MCF 10A (cell line): Measurements from ENCODE around the gene RNF220. TPM values are rescaled to one million over a fixed set of nuclear protein-coding genes. Genes with fewer than 3 reads are reported as not detected.

ENCODE experiments used
- BruUV-seq: library from RNA; stranded (reverse); fragments of 400-500 nt; replicated peaks from 2 replicates; lab custom pipeline; 2021; lab: Mats Ljungman, UMichigan
- CTCF ChIA-PET: fragments of 300-600 bp; sonication (Branson Sonifier 250); formaldehyde crosslinking; extraction: SDS; loops from one replicate; lab custom pipeline; 2021; ENCODE audit warnings: antibody characterized with exemption, inconsistent platforms; lab: Yijun Ruan, JAX
- POLR2A ChIA-PET: fragments of 300-600, 350-650 bp; sonication (Branson Sonifier 250); formaldehyde crosslinking; extraction: SDS; loops from one replicate; lab custom pipeline; 2020; ENCODE audit warnings: antibody characterized with exemption, inconsistent platforms; lab: Yijun Ruan, JAX
- DNase-seq: peaks from one replicate; pipeline ENCODE4 v3.0.0-alpha.2; 2018; ENCODE audit not compliant: unreplicated experiment
- H3K27ac Mint-ChIP-seq: one replicate; pipeline ENCODE4 v1.8.0; 2022; ENCODE audit warnings: mild to moderate bottlenecking, low read depth, mixed read lengths; ENCODE audit not compliant: unreplicated experiment
- H3K27me3 Mint-ChIP-seq: one replicate; pipeline ENCODE4 v1.8.0; 2022; ENCODE audit warnings: mixed read lengths; ENCODE audit not compliant: insufficient read depth, unreplicated experiment
- H3K36me3 Mint-ChIP-seq: one replicate; pipeline ENCODE4 v1.8.0; 2022; ENCODE audit warnings: mild to moderate bottlenecking, moderate library complexity, mixed read lengths; ENCODE audit not compliant: insufficient read depth, unreplicated experiment
- H3K4me1 Mint-ChIP-seq: one replicate; pipeline ENCODE4 v1.8.0; 2022; ENCODE audit warnings: mixed read lengths; ENCODE audit not compliant: insufficient read depth, unreplicated experiment
- H3K4me3 Mint-ChIP-seq: one replicate; pipeline ENCODE4 v1.8.0; 2022; ENCODE audit warnings: mild to moderate bottlenecking, moderate library complexity, mixed read lengths; ENCODE audit not compliant: unreplicated experiment
- H3K9me3 Mint-ChIP-seq: one replicate; pipeline ENCODE4 v1.8.0; 2022; ENCODE audit warnings: mixed read lengths; ENCODE audit not compliant: unreplicated experiment
- CTCF ChIP-seq: fragments of 200-600 bp; IDR thresholded peaks from one replicate; pipeline ENCODE4 v1.8.0; 2022; ENCODE audit warnings: antibody characterized with exemption, mild to moderate bottlenecking; ENCODE audit not compliant: unreplicated experiment
- intact Hi-C: fragments of 100-400 bp; cut with micrococcal nuclease; formaldehyde crosslinking; loops from 2 replicates; pipeline ENCODE4 v1.14.1; 2022
- microRNA-seq: library from miRNA; unstranded; fragments of <30 nt; microRNA quantifications from one replicate; pipeline ENCODE4 v1.2.0, GENCODE V29; 2022
- total RNA-seq: library from RNA; stranded (reverse); gene quantifications from 2 replicates; pipeline ENCODE4 v1.2.3, GENCODE V29; 2022

Gene RNF220
- total RNA-seq, 1 experiment from 2014 or later, result 67.1 TPM

GRCh38 chr1:44701141-44701573 lies 296.1 kb downstream of the RNF220 start:
- Mint-ChIP-seq H3K4me1 (peaks cover 6% of the 10 kb centered on the region), H3K27ac (no peak overlapping the region), H3K36me3 (no peaks in the 10 kb centered on the region), H3K4me3 (no peak overlapping the region), H3K9me3 (no peaks in the 10 kb centered on the region), H3K27me3 (no peaks in the 10 kb centered on the region)
- CTCF ChIA-PET, result interaction anchor here (0.7 kb wide), 1 partner anchor 935 kb away, joined by 6 read pairs; no protein-coding TSS in a partner anchor
- TF ChIP-seq CTCF, result no peak
- intact Hi-C loops, result no loop called here
- BruUV-seq, result no TSS peak
- no peak for DNase-seq
- POLR2A ChIA-PET, result interaction anchor here (0.7 to 1.2 kb wide), 2 partner anchors 26 to 66 kb away, joined by 3 read pairs; partner anchors contain the start of genes ARMH1 and TMEM53

Small RNA genes within 50 kb of the gene (microRNA-seq; reads per million reads assigned to microRNA genes)
- 3.3 reads per million, percentile 24 among the genes with 10 or more reads in this experiment for gene MIR5584

Other genes with a start within 250 kb of the RNF220 start
- gene DMAP1, start 191.8 kb upstream of the RNF220 start, total RNA-seq, result 36.6 and 38.5 TPM in 2 replicates
- 70.5 and 83.4 TPM in 2 replicates for gene ERI3, start 50.0 kb upstream of the RNF220 start, total RNA-seq